Karpas-422 (cell line): ENCODE measurements around the gene PDZD4. TPM values are rescaled to one million over a fixed set of nuclear protein-coding genes. Genes with fewer than 3 reads are reported as not detected.

Source experiments
- DNase-seq: peaks from one replicate; pipeline ENCODE4 v3.0.0-alpha.2; 2015
- H2AFZ ChIP-seq: fragments of 200-600 bp; sonication (generic); 2 replicates; pipeline ENCODE4 v1.6.1; 2014; ENCODE audit warnings: antibody characterized with exemption, low read length, mixed read lengths
- H3K27ac ChIP-seq: fragments of 200-600 bp; sonication (generic); 2 replicates; pipeline ENCODE4 v1.5.1; 2014; ENCODE audit warnings: mild to moderate bottlenecking, low read length, moderate library complexity
- H3K27me3 ChIP-seq: fragments of 200-600 bp; sonication (generic); 2 replicates; pipeline ENCODE4 v1.6.1; 2014; ENCODE audit warnings: low read length, mixed read lengths
- H3K36me3 ChIP-seq: fragments of 200-600 bp; sonication (generic); 2 replicates; pipeline ENCODE4 v1.6.1; 2014; ENCODE audit warnings: low read length, mixed read lengths; ENCODE audit not compliant: insufficient read depth
- H3K4me1 ChIP-seq: fragments of 200-600 bp; sonication (generic); 2 replicates; pipeline ENCODE4 v1.6.1; 2014; ENCODE audit warnings: mild to moderate bottlenecking, low read length, mixed read lengths
- H3K4me2 ChIP-seq: fragments of 200-600 bp; sonication (generic); 2 replicates; pipeline ENCODE4 v1.6.1; 2014; ENCODE audit warnings: low read length, low read depth, mild to moderate bottlenecking; ENCODE audit not compliant: poor library complexity, severe bottlenecking
- H3K4me3 ChIP-seq: fragments of 200-600 bp; sonication (generic); 2 replicates; pipeline ENCODE4 v1.5.1; 2014; ENCODE audit warnings: mild to moderate bottlenecking, antibody characterized with exemption, low read length, mixed read lengths
- H3K79me2 ChIP-seq: fragments of 200-600 bp; sonication (generic); 2 replicates; pipeline ENCODE4 v1.6.1; 2014; ENCODE audit warnings: mild to moderate bottlenecking, low read length, mixed read lengths
- H3K9ac ChIP-seq: fragments of 200-600 bp; sonication (generic); 2 replicates; pipeline ENCODE4 v1.6.0; 2014; ENCODE audit warnings: low read length
- H3K9me2 ChIP-seq: fragments of 200-600 bp; sonication (generic), shearing (Covaris generic); replicated peaks from 2 replicates; pipeline ENCODE4 v1.6.0; 2014; ENCODE audit warnings: mild to moderate bottlenecking, low read length, moderate library complexity; ENCODE audit not compliant: insufficient read depth
- H3K9me3 ChIP-seq: fragments of 300-700, 200-600 bp; sonication (generic); 2 replicates; pipeline ENCODE4 v1.6.1; 2014; ENCODE audit warnings: low read length, mixed read lengths
- H4K20me1 ChIP-seq: fragments of 200-600 bp; sonication (generic); 2 replicates; pipeline ENCODE4 v1.6.1; 2014; ENCODE audit warnings: mild to moderate bottlenecking, antibody characterized with exemption, low read length, low read depth; ENCODE audit not compliant: insufficient read depth
- total RNA-seq: library from RNA; depleted of rRNA; stranded (reverse); fragments of >200 nt; shearing (Covaris generic); gene quantifications from 2 replicates; pipeline ENCODE4 v1.2.3, GENCODE V29; 2014; ENCODE audit warnings: low replicate concordance

PDZD4 gene
- total RNA-seq, 1 experiment from 2014 or later: not detected

GRCh38 chrX:153836921-153837320 lies 6.6 kb upstream of the PDZD4 start:
- Histone ChIP-seq H3K4me1 (no peaks in the 10 kb centered on the region), H4K20me1 (no peaks in the 10 kb centered on the region)

GRCh38 chrX:153832728-153833127 lies 2.4 kb upstream of the PDZD4 start:
- Histone ChIP-seq H3K36me3 (no peaks in the 10 kb centered on the region), H3K4me1 (no peaks in the 10 kb centered on the region), H3K4me3 (no peak overlapping the region), H4K20me1 (no peaks in the 10 kb centered on the region), H2AFZ (no peak overlapping the region), H3K27me3 (no peaks in the 10 kb centered on the region), H3K79me2 (no peaks in the 10 kb centered on the region), H3K9me2 (no peaks in the 10 kb centered on the region), H3K4me2 (no peak overlapping the region), H3K9ac (no peak overlapping the region), H3K9me3 (no peaks in the 10 kb centered on the region), H3K27ac (no peak overlapping the region)
- no peak for DNase-seq

More at GRCh38 chrX:153836921-153837320, 6.6 kb upstream of the PDZD4 start:
- H3K27ac ChIP-seq: no peak overlapping the region
- no peak overlapping the region for H2AFZ ChIP-seq
- no peak overlapping the region for H3K4me3 ChIP-seq
- H3K79me2 ChIP-seq: no peaks in the 10 kb centered on the region
- H3K4me2 ChIP-seq: no peak overlapping the region
- H3K9me2 ChIP-seq: no peaks in the 10 kb centered on the region
- H3K9ac ChIP-seq: no peak overlapping the region
- no peaks in the 10 kb centered on the region for H3K27me3 ChIP-seq
- no peaks in the 10 kb centered on the region for H3K9me3 ChIP-seq
- DNase-seq: no peak
- H3K36me3 ChIP-seq: no peaks in the 10 kb centered on the region

GRCh38 chrX:153831429-153832150 lies 1.2 kb upstream of the PDZD4 start:
- no peak overlapping the region for H3K9ac ChIP-seq
- H3K4me2 ChIP-seq: no peak overlapping the region
- H3K9me3 ChIP-seq: no peaks in the 10 kb centered on the region
- no peaks in the 10 kb centered on the region for H3K4me1 ChIP-seq
- H3K9me2 ChIP-seq: no peaks in the 10 kb centered on the region
- no peaks in the 10 kb centered on the region for H3K36me3 ChIP-seq
- H3K27me3 ChIP-seq: no peaks in the 10 kb centered on the region
- H3K4me3 ChIP-seq: no peak overlapping the region
- H4K20me1 ChIP-seq: no peaks in the 10 kb centered on the region
- DNase-seq: peak; percentile 53
- no peak overlapping the region for H3K27ac ChIP-seq
- H3K79me2 ChIP-seq: no peaks in the 10 kb centered on the region
- no peak overlapping the region for H2AFZ ChIP-seq

GRCh38 chrX:153830640-153831428 lies 490 bp upstream of the PDZD4 start:
- no peak overlapping the region for H3K4me3 ChIP-seq
- no peak for DNase-seq
- H3K4me2 ChIP-seq: no peak overlapping the region

GRCh38 chrX:153829549-153829798 lies 870 bp downstream of the PDZD4 start:
- Histone ChIP-seq H3K9me3 (no peaks in the 10 kb centered on the region), H3K4me3 (no peak overlapping the region), H3K4me1 (no peaks in the 10 kb centered on the region), H2AFZ (no peak overlapping the region), H3K79me2 (no peaks in the 10 kb centered on the region), H3K27ac (no peak overlapping the region), H3K4me2 (no peak overlapping the region), H4K20me1 (no peaks in the 10 kb centered on the region), H3K9ac (no peak overlapping the region), H3K36me3 (no peaks in the 10 kb centered on the region), H3K27me3 (no peaks in the 10 kb centered on the region), H3K9me2 (no peaks in the 10 kb centered on the region)
- no peak for DNase-seq

More at GRCh38 chrX:153830640-153831428, 490 bp upstream of the PDZD4 start:
- H3K79me2 ChIP-seq: no peaks in the 10 kb centered on the region
- no peaks in the 10 kb centered on the region for H3K9me2 ChIP-seq
- H3K4me1 ChIP-seq: no peaks in the 10 kb centered on the region
- no peak overlapping the region for H3K9ac ChIP-seq
- H3K36me3 ChIP-seq: no peaks in the 10 kb centered on the region
- no peak overlapping the region for H3K27ac ChIP-seq
- no peak overlapping the region for H2AFZ ChIP-seq
- no peaks in the 10 kb centered on the region for H4K20me1 ChIP-seq
- H3K9me3 ChIP-seq: no peaks in the 10 kb centered on the region
- no peaks in the 10 kb centered on the region for H3K27me3 ChIP-seq

GRCh38 chrX:153828723-153829548 lies 1.4 kb downstream of the PDZD4 start:
- H3K4me1 ChIP-seq: no peaks in the 10 kb centered on the region
- H3K9ac ChIP-seq: no peak overlapping the region
- no peak overlapping the region for H3K4me3 ChIP-seq
- no peaks in the 10 kb centered on the region for H3K79me2 ChIP-seq
- H3K27me3 ChIP-seq: no peaks in the 10 kb centered on the region
- DNase-seq: no peak
- no peak overlapping the region for H3K27ac ChIP-seq
- no peaks in the 10 kb centered on the region for H3K9me2 ChIP-seq
- no peak overlapping the region for H3K4me2 ChIP-seq
- H2AFZ ChIP-seq: no peak overlapping the region
- no peaks in the 10 kb centered on the region for H4K20me1 ChIP-seq
- H3K9me3 ChIP-seq: no peaks in the 10 kb centered on the region
- no peaks in the 10 kb centered on the region for H3K36me3 ChIP-seq

GRCh38 chrX:153828308-153828707 lies 2.0 kb downstream of the PDZD4 start:
- no peaks in the 10 kb centered on the region for H3K36me3 ChIP-seq
- H2AFZ ChIP-seq: no peak overlapping the region
- H3K4me3 ChIP-seq: no peak overlapping the region
- no peak overlapping the region for H3K4me2 ChIP-seq
- no peaks in the 10 kb centered on the region for H3K9me3 ChIP-seq
- no peak overlapping the region for H3K27ac ChIP-seq
- no peaks in the 10 kb centered on the region for H3K27me3 ChIP-seq
- H3K9me2 ChIP-seq: no peaks in the 10 kb centered on the region
- no peak overlapping the region for H3K9ac ChIP-seq
- no peak for DNase-seq
- H3K4me1 ChIP-seq: no peaks in the 10 kb centered on the region
- no peaks in the 10 kb centered on the region for H4K20me1 ChIP-seq
- no peaks in the 10 kb centered on the region for H3K79me2 ChIP-seq

- H3K36me3 ChIP-seq: no peaks in the 10 kb centered on the region
- no peak overlapping the region for H3K9ac ChIP-seq
- H3K4me2 ChIP-seq: no peak overlapping the region
- no peaks in the 10 kb centered on the region for H3K9me3 ChIP-seq
- no peak overlapping the region for H3K27ac ChIP-seq
- DNase-seq: no peak
- no peaks in the 10 kb centered on the region for H3K79me2 ChIP-seq
- H2AFZ ChIP-seq: no peak overlapping the region
- H3K4me3 ChIP-seq: no peak overlapping the region
- no peaks in the 10 kb centered on the region for H4K20me1 ChIP-seq
- H3K9me2 ChIP-seq: no peaks in the 10 kb centered on the region
- no peaks in the 10 kb centered on the region for H3K4me1 ChIP-seq
- no peaks in the 10 kb centered on the region for H3K27me3 ChIP-seq
These were observed 2.4 kb downstream of the PDZD4 start for GRCh38 chrX:153827903-153828302.
